Nephron progenitor cell (in vitro differentiated cells): ENCODE data around the gene KIAA0586.

ENCODE experiments used
- DNase-seq: peaks from one replicate; pipeline ENCODE4 v3.0.0; 2021
- H3K27ac Mint-ChIP-seq: 2 replicates; pipeline ENCODE4 v1.8.0; 2021; ENCODE audit warnings: mild to moderate bottlenecking, moderate library complexity, mixed read lengths
- H3K27me3 Mint-ChIP-seq: 2 replicates; pipeline ENCODE4 v1.8.0; 2021; ENCODE audit warnings: mild to moderate bottlenecking, low read depth, mixed read lengths; ENCODE audit not compliant: poor library complexity
- H3K36me3 Mint-ChIP-seq: 2 replicates; pipeline ENCODE4 v1.8.0; 2021; ENCODE audit warnings: low read depth, mixed read lengths
- H3K4me1 Mint-ChIP-seq: 2 replicates; pipeline ENCODE4 v1.8.0; 2021; ENCODE audit warnings: mixed read lengths
- H3K4me3 Mint-ChIP-seq: 2 replicates; pipeline ENCODE4 v1.8.0; 2021; ENCODE audit warnings: mild to moderate bottlenecking, moderate library complexity, mixed read lengths
- H3K9me3 Mint-ChIP-seq: 2 replicates; pipeline ENCODE4 v1.8.0; 2021; ENCODE audit warnings: mild to moderate bottlenecking, moderate library complexity, mixed read lengths
- CTCF ChIP-seq: fragments of 200-600 bp; sonication (generic); IDR thresholded peaks from 2 replicates; pipeline ENCODE4 v1.5.0; 2021; ENCODE audit warnings: antibody characterized with exemption

The KIAA0586 gene

GRCh38 chr14:58593977-58594376 is 166.5 kb downstream of the KIAA0586 start:
- Mint-ChIP-seq H3K27ac (no peak overlapping the region), H3K27me3 (no peaks in the 10 kb centered on the region), H3K4me3 (no peak overlapping the region), H3K9me3 (peaks cover 37% of the 10 kb centered on the region), H3K4me1 (peaks cover 5% of the 10 kb centered on the region), H3K36me3 (peaks cover 10% of the 10 kb centered on the region)
- DNase-seq: no peak
- TF ChIP-seq CTCF: no peak

GRCh38 chr14:58597041-58597440 is 169.5 kb downstream of the KIAA0586 start:
- H3K4me1 Mint-ChIP-seq: peaks cover 4% of the 10 kb centered on the region
- no peaks in the 10 kb centered on the region for H3K27me3 Mint-ChIP-seq
- no peak overlapping the region for H3K4me3 Mint-ChIP-seq
- no peak overlapping the region for H3K27ac Mint-ChIP-seq
- H3K36me3 Mint-ChIP-seq: no peaks in the 10 kb centered on the region
- DNase-seq: no peak
- peaks cover 7% of the 10 kb centered on the region for H3K9me3 Mint-ChIP-seq
- TF ChIP-seq CTCF: no peak

- H3K36me3 Mint-ChIP-seq: no peaks in the 10 kb centered on the region
- no peaks in the 10 kb centered on the region for H3K27me3 Mint-ChIP-seq
- no peak for TF ChIP-seq CTCF
- H3K9me3 Mint-ChIP-seq: no peaks in the 10 kb centered on the region
- no peak overlapping the region for H3K4me3 Mint-ChIP-seq
- H3K27ac Mint-ChIP-seq: no peak overlapping the region
- no peak for DNase-seq
- H3K4me1 Mint-ChIP-seq: peaks cover 4% of the 10 kb centered on the region
Measured at GRCh38 chr14:58598028-58598803, 170.7 kb downstream of the KIAA0586 start.

GRCh38 chr14:58598804-58599525 is 171.4 kb downstream of the KIAA0586 start:
- Mint-ChIP-seq H3K9me3 (no peaks in the 10 kb centered on the region), H3K36me3 (no peaks in the 10 kb centered on the region), H3K4me3 (no peak overlapping the region), H3K4me1 (peaks cover 4% of the 10 kb centered on the region), H3K27me3 (no peaks in the 10 kb centered on the region), H3K27ac (no peak overlapping the region)
- no peak for DNase-seq
- no peak for TF ChIP-seq CTCF

- Mint-ChIP-seq H3K4me1 (peaks cover 9% of the 10 kb centered on the region), H3K4me3 (no peak overlapping the region)
- no peak for TF ChIP-seq CTCF
Measured at GRCh38 chr14:58599707-58600106, 172.2 kb downstream of the KIAA0586 start.

More at GRCh38 chr14:58599707-58600106, 172.2 kb downstream of the KIAA0586 start:
- Mint-ChIP-seq H3K36me3 (no peaks in the 10 kb centered on the region), H3K9me3 (no peaks in the 10 kb centered on the region), H3K27me3 (no peaks in the 10 kb centered on the region), H3K27ac (no peak overlapping the region)
- DNase-seq: no peak
